CD8-positive, alpha-beta memory T cell (primary cell): ENCODE results near the gene AGRN. TPM values are rescaled to one million over a fixed set of nuclear protein-coding genes. Genes with fewer than 3 reads are reported as not detected.

ENCODE experiments used
- CTCF ChIA-PET: fragments of 350-600 bp; sonication (Branson Sonifier 250); formaldehyde crosslinking; loops from one replicate; lab custom pipeline; 2021; ENCODE audit warnings: antibody characterized with exemption; lab: Charles Lee
- POLR2A ChIA-PET: fragments of 350-600 bp; sonication (Branson Sonifier 250); formaldehyde crosslinking; loops from one replicate; lab custom pipeline; 2021; ENCODE audit warnings: antibody characterized with exemption; lab: Charles Lee
- DNase-seq, 5 donors: peaks; one replicate each; pipeline versions ENCODE4 v3.0.0 to v3.0.0-alpha.2; 2020 to 2022; ENCODE audit warnings: mixed read lengths in 1 of 5
- H3K27ac ChIP-seq: one replicate; pipeline ENCODE4 v1.7.0; 2013; ENCODE audit warnings: low read depth, mild to moderate bottlenecking, low read length, moderate library complexity
- H3K27me3 ChIP-seq: 2 replicates; pipeline ENCODE4 v1.7.0; 2013; ENCODE audit warnings: low read length, mild to moderate bottlenecking; ENCODE audit not compliant: insufficient read depth, poor library complexity, severe bottlenecking
- H3K36me3 ChIP-seq: 2 replicates; pipeline ENCODE4 v1.7.0; 2013; ENCODE audit warnings: mild to moderate bottlenecking, low read length, moderate library complexity; ENCODE audit not compliant: insufficient read depth
- H3K4me1 ChIP-seq: 2 replicates; pipeline ENCODE4 v1.7.0; 2013; ENCODE audit warnings: mild to moderate bottlenecking, low read length, moderate library complexity; ENCODE audit not compliant: insufficient read depth
- H3K4me3 ChIP-seq: 2 replicates; pipeline ENCODE4 v1.7.0; 2013; ENCODE audit warnings: mild to moderate bottlenecking, low read length
- H3K9me3 ChIP-seq: 2 replicates; pipeline ENCODE4 v1.7.0; 2013; ENCODE audit warnings: mild to moderate bottlenecking, low read length
- H3K27ac Mint-ChIP-seq, 8 donors: one replicate each; pipeline ENCODE4 v1.8.0; 2020 to 2021; ENCODE audit warnings: mixed read lengths in 8 of 8, mild to moderate bottlenecking in 6 of 8, inconsistent platforms in 3 of 8, moderate library complexity in 3 of 8
- H3K27me3 Mint-ChIP-seq, 2 donors: one replicate each; pipeline ENCODE4 v1.8.0; 2020 to 2021; ENCODE audit warnings: mixed read lengths in 2 of 2, mild to moderate bottlenecking in 1 of 2, moderate library complexity in 1 of 2
- H3K36me3 Mint-ChIP-seq, 3 donors: one replicate each; pipeline ENCODE4 v1.8.0; 2020 to 2021; ENCODE audit warnings: mixed read lengths in 3 of 3, inconsistent platforms in 1 of 3, mild to moderate bottlenecking in 1 of 3
- H3K4me1 Mint-ChIP-seq, 3 donors: one replicate each; pipeline ENCODE4 v1.8.0; 2020 to 2021; ENCODE audit warnings: mixed read lengths in 3 of 3, inconsistent platforms in 1 of 3, mild to moderate bottlenecking in 1 of 3
- H3K4me3 Mint-ChIP-seq, 7 donors: one replicate each; pipeline ENCODE4 v1.8.0; 2020 to 2021; ENCODE audit warnings: mixed read lengths in 7 of 7, mild to moderate bottlenecking in 6 of 7, moderate library complexity in 4 of 7, inconsistent platforms in 2 of 7
- H3K9me3 Mint-ChIP-seq, 5 donors: one replicate each; pipeline ENCODE4 v1.8.0; 2020 to 2022; ENCODE audit warnings: mixed read lengths in 5 of 5, mild to moderate bottlenecking in 3 of 5, moderate library complexity in 2 of 5, inconsistent platforms in 1 of 5
- polyA plus RNA-seq: library from polyadenylated mRNA; unstranded; fragments of 300-500 nt; fragmentation: Illumina TruSeq; gene quantifications from one replicate; pipeline ENCODE4 v1.2.3, GENCODE V29; 2021
- total RNA-seq, 2 experiments: library from RNA; stranded (reverse); gene quantifications; one replicate each; pipeline ENCODE4 v1.2.3, GENCODE V29; 2021

Gene AGRN
- total and polyA plus RNA-seq, 3 experiments from 2014 or later, result 7.1 to 8.0 TPM; not detected in 1

- no peaks in the 10 kb centered on the region for H3K36me3 ChIP-seq
- H3K27ac ChIP-seq, result no peak overlapping the region
- H3K4me1 ChIP-seq, result no peaks in the 10 kb centered on the region
- no peak overlapping the region for H3K4me3 ChIP-seq
- no peaks in the 10 kb centered on the region for H3K27me3 Mint-ChIP-seq
- DNase-seq, result peak in 1 of 5 donors; percentile 41
- H3K4me1 Mint-ChIP-seq, result no peaks in the 10 kb centered on the region
- no peaks in the 10 kb centered on the region for H3K27me3 ChIP-seq
- H3K9me3 ChIP-seq, result no peaks in the 10 kb centered on the region
- CTCF ChIA-PET, result interaction anchor here (1.3 kb wide), 1 partner anchor 88 kb away, joined by 4 read pairs; no protein-coding TSS in a partner anchor
- peaks cover 0 to 3% (median 2%) of the 10 kb centered on the region in 3 donors for H3K36me3 Mint-ChIP-seq
- POLR2A ChIA-PET, result interaction anchor here (0.6 kb wide), 1 partner anchor 55 kb away, joined by 3 read pairs; no protein-coding TSS in a partner anchor
- H3K9me3 Mint-ChIP-seq, result no peaks in the 10 kb centered on the region
- peak overlapping the region in 1 of 8 donors; percentile 65 for H3K27ac Mint-ChIP-seq
- H3K4me3 Mint-ChIP-seq, result no peak overlapping the region
Measured at GRCh38 chr1:1088801-1089680, 69.1 kb downstream of the AGRN start.

GRCh38 chr1:1089731-1090423 is 70.0 kb downstream of the AGRN start:
- Histone ChIP-seq H3K27me3 (no peaks in the 10 kb centered on the region), H3K36me3 (no peaks in the 10 kb centered on the region), H3K9me3 (no peaks in the 10 kb centered on the region), H3K4me1 (no peaks in the 10 kb centered on the region), H3K27ac (no peak overlapping the region), H3K4me3 (no peak overlapping the region)
- no peaks in the 10 kb centered on the region for H3K4me1 Mint-ChIP-seq
- no peak overlapping the region for H3K27ac Mint-ChIP-seq
- DNase-seq, result peak in 1 of 5 donors; percentile 47
- ChIA-PET CTCF (interaction anchor here (1.3 kb wide), 1 partner anchor 89 kb away, joined by 4 read pairs; no protein-coding TSS in a partner anchor), POLR2A (interaction anchor here (0.6 kb wide), 1 partner anchor 55 kb away, joined by 3 read pairs; no protein-coding TSS in a partner anchor)
- no peak overlapping the region for H3K4me3 Mint-ChIP-seq
- H3K36me3 Mint-ChIP-seq, result peaks cover 0 to 3% (median 2%) of the 10 kb centered on the region in 3 donors
- no peaks in the 10 kb centered on the region for H3K9me3 Mint-ChIP-seq
- H3K27me3 Mint-ChIP-seq, result no peaks in the 10 kb centered on the region

GRCh38 chr1:1090424-1091343 is 70.8 kb downstream of the AGRN start:
- no peak overlapping the region for H3K27ac ChIP-seq
- H3K4me3 ChIP-seq, result no peak overlapping the region
- H3K4me3 Mint-ChIP-seq, result no peak overlapping the region
- ChIA-PET POLR2A (no interaction called here), CTCF (interaction anchor here (1.3 kb wide), 1 partner anchor 89 kb away, joined by 4 read pairs; no protein-coding TSS in a partner anchor)
- no peaks in the 10 kb centered on the region for H3K36me3 ChIP-seq
- H3K4me1 Mint-ChIP-seq, result no peaks in the 10 kb centered on the region
- H3K27ac Mint-ChIP-seq, result no peak overlapping the region
- peaks cover 0 to 3% (median 2%) of the 10 kb centered on the region in 3 donors for H3K36me3 Mint-ChIP-seq
- no peaks in the 10 kb centered on the region for H3K4me1 ChIP-seq
- no peaks in the 10 kb centered on the region for H3K9me3 Mint-ChIP-seq
- no peaks in the 10 kb centered on the region for H3K27me3 Mint-ChIP-seq
- no peaks in the 10 kb centered on the region for H3K9me3 ChIP-seq
- no peaks in the 10 kb centered on the region for H3K27me3 ChIP-seq
- no peak for DNase-seq

- ChIA-PET CTCF (no interaction called here), POLR2A (no interaction called here)
- peak in 1 of 5 donors; percentile 46 for DNase-seq
- no peak overlapping the region for H3K27ac Mint-ChIP-seq
- H3K4me3 Mint-ChIP-seq, result no peak overlapping the region
- no peaks in the 10 kb centered on the region for H3K27me3 Mint-ChIP-seq
- no peaks in the 10 kb centered on the region for H3K9me3 ChIP-seq
- H3K4me1 ChIP-seq, result no peaks in the 10 kb centered on the region
- no peaks in the 10 kb centered on the region for H3K4me1 Mint-ChIP-seq
- H3K36me3 ChIP-seq, result no peaks in the 10 kb centered on the region
- no peak overlapping the region for H3K27ac ChIP-seq
- H3K27me3 ChIP-seq, result no peaks in the 10 kb centered on the region
- no peak overlapping the region for H3K4me3 ChIP-seq
- H3K36me3 Mint-ChIP-seq, result peaks cover 0 to 3% (median 2%) of the 10 kb centered on the region in 3 donors
- no peaks in the 10 kb centered on the region for H3K9me3 Mint-ChIP-seq
Measured at GRCh38 chr1:1091344-1092148, 71.6 kb downstream of the AGRN start.

GRCh38 chr1:1092149-1092855 is 72.4 kb downstream of the AGRN start:
- no peaks in the 10 kb centered on the region for H3K4me1 Mint-ChIP-seq
- no peak overlapping the region for H3K4me3 Mint-ChIP-seq
- peaks cover 0 to 3% (median 0%) of the 10 kb centered on the region in 3 donors for H3K36me3 Mint-ChIP-seq
- no peak overlapping the region for H3K27ac Mint-ChIP-seq
- H3K27me3 Mint-ChIP-seq, result no peaks in the 10 kb centered on the region
- DNase-seq, result peak in 1 of 5 donors; percentile 44
- H3K36me3 ChIP-seq, result no peaks in the 10 kb centered on the region
- no peak overlapping the region for H3K4me3 ChIP-seq
- no peaks in the 10 kb centered on the region for H3K27me3 ChIP-seq
- no peaks in the 10 kb centered on the region for H3K9me3 ChIP-seq
- no peaks in the 10 kb centered on the region for H3K9me3 Mint-ChIP-seq
- ChIA-PET POLR2A (no interaction called here), CTCF (no interaction called here)
- no peak overlapping the region for H3K27ac ChIP-seq
- H3K4me1 ChIP-seq, result no peaks in the 10 kb centered on the region

- Histone ChIP-seq H3K9me3 (no peaks in the 10 kb centered on the region), H3K4me3 (no peak overlapping the region), H3K4me1 (no peaks in the 10 kb centered on the region), H3K27ac (no peak overlapping the region), H3K27me3 (no peaks in the 10 kb centered on the region), H3K36me3 (no peaks in the 10 kb centered on the region)
- DNase-seq, result peak in 1 of 5 donors; percentile 4
- no peak overlapping the region for H3K4me3 Mint-ChIP-seq
- CTCF ChIA-PET, result no interaction called here
- peaks cover 0 to 3% (median 0%) of the 10 kb centered on the region in 3 donors for H3K36me3 Mint-ChIP-seq
- POLR2A ChIA-PET, result no interaction called here
- no peaks in the 10 kb centered on the region for H3K4me1 Mint-ChIP-seq
- H3K27me3 Mint-ChIP-seq, result peaks cover 0 to 2% of the 10 kb centered on the region in 2 donors
- no peak overlapping the region for H3K27ac Mint-ChIP-seq
- H3K9me3 Mint-ChIP-seq, result no peaks in the 10 kb centered on the region
Measured at GRCh38 chr1:1092894-1093609, 73.1 kb downstream of the AGRN start.
